ENCODE measurements around the gene TMEM145.

Gene TMEM145

GRCh38 chr19:42274065-42274682 is 38.9 kb upstream of the TMEM145 start:
- no peaks in the 10 kb centered on the region for H4K20me1 ChIP-seq (ENCODE audit: low read depth, low read length)
- H3K27me3 ChIP-seq (ENCODE audit: low read length): no peaks in the 10 kb centered on the region
- H3K27ac ChIP-seq (ENCODE audit: low read depth, low read length): no peak overlapping the region
- H2AFZ ChIP-seq (ENCODE audit: low read depth, low read length, severe bottlenecking): no peak overlapping the region
- TF ChIP-seq CTCF (IDR thresholded peaks at IDR 0.05; ENCODE audit: insufficient read depth, low read length, poor library complexity, severe bottlenecking): no peak
- no peak for TF ChIP-seq EZH2phosphoT487 (conservative IDR thresholded peaks at IDR 0.05; ENCODE audit: low read length)
- no peaks in the 10 kb centered on the region for H3K9me3 ChIP-seq (ENCODE audit: insufficient read depth, low read length)
- H3K4me2 ChIP-seq (ENCODE audit: low read depth, low read length, poor library complexity, severe bottlenecking): no peak overlapping the region
- peaks cover 11% of the 10 kb centered on the region; the same call in 1 of the 2 replicates for H3K79me2 ChIP-seq (ENCODE audit: insufficient read depth, low read length)
- no peaks in the 10 kb centered on the region for H3K36me3 ChIP-seq (ENCODE audit: low read length)
- H3K9ac ChIP-seq (ENCODE audit: low read length): no peak overlapping the region
- H3F3A ChIP-seq (ENCODE audit: insufficient read depth): 0 out of 2 replicates have a peak, but pooled peaks cover 6% of the 10 kb centered on the region
- H3K9me2 ChIP-seq (replicated peaks; ENCODE audit: insufficient read depth, low read length): no peaks in the 10 kb centered on the region
- H3K4me3 ChIP-seq (ENCODE audit: insufficient read depth, low read length, poor library complexity, severe bottlenecking): no peak overlapping the region

- Histone ChIP-seq H3K27me3 (ENCODE audit: low read length) (no peaks in the 10 kb centered on the region), H3K4me3 (ENCODE audit: insufficient read depth, low read length, poor library complexity, severe bottlenecking) (no peak overlapping the region), H3K27ac (ENCODE audit: low read depth, low read length) (no peak overlapping the region), H3K9me3 (ENCODE audit: insufficient read depth, low read length) (no peaks in the 10 kb centered on the region), H3K36me3 (ENCODE audit: low read length) (no peaks in the 10 kb centered on the region), H4K20me1 (ENCODE audit: low read depth, low read length) (no peaks in the 10 kb centered on the region), H3F3A (ENCODE audit: insufficient read depth) (0 out of 2 replicates have a peak, but pooled peaks cover 9% of the 10 kb centered on the region), H3K9me2 (replicated peaks; ENCODE audit: insufficient read depth, low read length) (no peaks in the 10 kb centered on the region), H3K9ac (ENCODE audit: low read length) (no peak overlapping the region), H3K4me2 (ENCODE audit: low read depth, low read length, poor library complexity, severe bottlenecking) (no peak overlapping the region), H3K79me2 (ENCODE audit: insufficient read depth, low read length) (peaks cover 3% of the 10 kb centered on the region; the same call in 1 of the 2 replicates), H2AFZ (ENCODE audit: low read depth, low read length, severe bottlenecking) (no peak overlapping the region)
- no peak for TF ChIP-seq EZH2phosphoT487 (conservative IDR thresholded peaks at IDR 0.05; ENCODE audit: low read length)
- TF ChIP-seq CTCF (IDR thresholded peaks at IDR 0.05; ENCODE audit: insufficient read depth, low read length, poor library complexity, severe bottlenecking): no peak
Observed at GRCh38 chr19:42275103-42275502, 38.0 kb upstream of the TMEM145 start.

- no peak overlapping the region for H3K27ac ChIP-seq (ENCODE audit: low read depth, low read length)
- H2AFZ ChIP-seq (ENCODE audit: low read depth, low read length, severe bottlenecking): no peak overlapping the region
- TF ChIP-seq EZH2phosphoT487 (conservative IDR thresholded peaks at IDR 0.05; ENCODE audit: low read length) (no peak), CTCF (IDR thresholded peaks at IDR 0.05; ENCODE audit: insufficient read depth, low read length, poor library complexity, severe bottlenecking) (no peak)
- no peaks in the 10 kb centered on the region for H3K9me2 ChIP-seq (replicated peaks; ENCODE audit: insufficient read depth, low read length)
- no peak overlapping the region for H3K4me2 ChIP-seq (ENCODE audit: low read depth, low read length, poor library complexity, severe bottlenecking)
- no peaks in the 10 kb centered on the region for H4K20me1 ChIP-seq (ENCODE audit: low read depth, low read length)
- no peaks in the 10 kb centered on the region for H3K36me3 ChIP-seq (ENCODE audit: low read length)
- 0 out of 2 replicates have a peak, but pooled peaks cover under 1% of the 10 kb centered on the region for H3K79me2 ChIP-seq (ENCODE audit: insufficient read depth, low read length)
- H3K9me3 ChIP-seq (ENCODE audit: insufficient read depth, low read length): no peaks in the 10 kb centered on the region
- H3F3A ChIP-seq (ENCODE audit: insufficient read depth): 0 out of 2 replicates have a peak, but pooled peaks cover 9% of the 10 kb centered on the region
- no peak overlapping the region for H3K9ac ChIP-seq (ENCODE audit: low read length)
- H3K4me3 ChIP-seq (ENCODE audit: insufficient read depth, low read length, poor library complexity, severe bottlenecking): no peak overlapping the region
- no peaks in the 10 kb centered on the region for H3K27me3 ChIP-seq (ENCODE audit: low read length)
Observed at GRCh38 chr19:42275517-42275916, 37.6 kb upstream of the TMEM145 start.

All from SU-DHL-6 (cell line).